ENCODE data around the gene ZNF615. TPM values are rescaled to one million over a fixed set of nuclear protein-coding genes. Genes with fewer than 3 reads are reported as not detected.
"Not testable (repeated sequence)": the region's sequence is repeated elsewhere in the genome, so short reads cannot be mapped to it uniquely, and the experiment has no call there.

The ZNF615 gene
- total RNA-seq, 1 experiment from 2014 or later, result 11.3 TPM

DNA sequence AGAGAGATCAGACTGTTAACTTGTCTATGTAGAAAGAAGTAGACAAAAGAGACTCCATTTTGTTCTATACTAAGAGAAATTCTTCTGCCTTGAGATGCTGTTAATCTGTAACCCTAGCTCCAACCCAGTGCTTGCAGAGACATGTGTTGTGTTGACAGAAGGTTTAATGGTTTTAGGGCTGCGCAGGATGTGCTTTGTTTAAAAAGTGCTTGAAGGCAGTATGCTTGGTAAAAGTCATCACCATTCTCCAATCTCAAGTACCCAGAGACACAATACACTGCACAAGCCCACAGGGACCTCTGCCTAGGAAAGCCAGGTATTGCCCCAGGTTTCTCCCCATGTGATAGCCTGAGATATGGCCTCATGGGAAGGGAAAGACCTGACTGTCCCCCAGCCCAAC lies 43.7 kb upstream of the ZNF615 start:
- H3K36me3 Mint-ChIP-seq (ENCODE audit: insufficient read depth in 1 of 3, low read depth in 3 of 3), result peaks cover 14 to 45% (median 31%) of the 10 kb centered on the region in 3 experiments

More for the DNA sequence above, 43.7 kb upstream of the ZNF615 start:
- H4K20me1 ChIP-seq (ENCODE audit: control insufficient read depth, insufficient read depth, insufficient read length); H2BK20ac ChIP-seq (ENCODE audit: low read depth, low read length, poor library complexity, severe bottlenecking); H4K5ac ChIP-seq (ENCODE audit: insufficient read length, low read depth, low read length); H2AFZ ChIP-seq (ENCODE audit: low read length); H3K4me3 Mint-ChIP-seq; H3T11ph ChIP-seq (ENCODE audit: low read length); H2BK12ac ChIP-seq (ENCODE audit: insufficient read length, low read depth, low read length); H4K91ac ChIP-seq (ENCODE audit: insufficient read length, low read depth, low read length); H3K27me3 Mint-ChIP-seq (ENCODE audit: low read depth); H2AK5ac ChIP-seq (ENCODE audit: insufficient read length, low read length); H3K79me2 ChIP-seq (ENCODE audit: insufficient read depth, low read length); H2BK5ac ChIP-seq (ENCODE audit: insufficient read length, low read length); H2BK15ac ChIP-seq (ENCODE audit: low read depth, low read length); H3K9ac ChIP-seq (ENCODE audit: extremely low read depth, insufficient read length, low read length); H3K18ac ChIP-seq (ENCODE audit: insufficient read length, low read depth, low read length); H2BK120ac ChIP-seq (ENCODE audit: low read depth, low read length, poor library complexity, severe bottlenecking); H3K4ac ChIP-seq (ENCODE audit: low read depth, low read length); H3K79me1 ChIP-seq (ENCODE audit: insufficient read depth, low read depth, low read length, poor library complexity, severe bottlenecking); H4K8ac ChIP-seq (replicated peaks; ENCODE audit: insufficient read length, low read depth, low read length); H3K56ac ChIP-seq (ENCODE audit: insufficient read length, low read depth, low read length); H3K9me3 ChIP-seq (ENCODE audit: control insufficient read depth, low read depth, low read length); H3K23ac ChIP-seq (ENCODE audit: insufficient read length, low read depth, low read length); H3K4me2 ChIP-seq (ENCODE audit: insufficient read depth, insufficient read length, low read length); H3K14ac ChIP-seq (ENCODE audit: insufficient read depth, low read length); DNase-seq; H3K23me2 ChIP-seq (ENCODE audit: insufficient read length, low read depth, low read length, poor library complexity, severe bottlenecking); H3K4me1 ChIP-seq (ENCODE audit: insufficient read depth, low read length); H3K27ac ChIP-seq (ENCODE audit: insufficient read length, low read depth, low read length); H3K27me3 ChIP-seq (ENCODE audit: insufficient read depth, low read length); H3K27ac Mint-ChIP-seq: not testable (repeated sequence)
- H3K4me1 Mint-ChIP-seq, result peaks cover 9 to 12% of the 10 kb centered on the region in 2 experiments; a peak in 3 of 4 replicates
- peaks cover 46 to 58% of the 10 kb centered on the region in 2 experiments for H3K9me3 Mint-ChIP-seq
- no CpG with 5 or more reads among the region's 1 CpG for WGBS (ENCODE audit: extremely low coverage, insufficient read length, low lambda C conversion rate)

All from H9 (cell line).